GM23248 (cell line): ENCODE data around the gene FRAS1. TPM values are rescaled to one million over a fixed set of nuclear protein-coding genes. Genes with fewer than 3 reads are reported as not detected.
"Not testable (repeated sequence)": the region's sequence is repeated elsewhere in the genome, so short reads cannot be mapped to it uniquely, and the experiment has no call there.

ENCODE experiments used
- DNase-seq: peaks from one replicate; pipeline ENCODE4 v3.0.0-alpha.2; 2015
- H2AFZ ChIP-seq: fragments of 200-600 bp; sonication (generic); 2 replicates; pipeline ENCODE4 v1.6.1; 2016; ENCODE audit warnings: antibody characterized with exemption
- H3F3A ChIP-seq: fragments of 200-600 bp; sonication (generic); 2 replicates; pipeline ENCODE4 v1.6.1; 2016; ENCODE audit warnings: mild to moderate bottlenecking, antibody characterized with exemption, mixed run types; ENCODE audit not compliant: insufficient read depth
- H3K27ac ChIP-seq: fragments of 200-600 bp; sonication (generic); 2 replicates; pipeline ENCODE4 v1.5.1; 2016; ENCODE audit warnings: mild to moderate bottlenecking
- H3K27me3 ChIP-seq: fragments of 200-600 bp; sonication (generic); replicated peaks from 2 replicates; pipeline ENCODE4 v1.6.1; 2016; ENCODE audit warnings: mild to moderate bottlenecking; ENCODE audit not compliant: insufficient read depth
- H3K36me3 ChIP-seq: fragments of 200-600 bp; sonication (generic); 2 replicates; pipeline ENCODE4 v1.6.1; 2016; ENCODE audit warnings: low read depth, mild to moderate bottlenecking
- H3K4me1 ChIP-seq: fragments of 200-600 bp; sonication (generic); 2 replicates; pipeline ENCODE4 v1.6.1; 2016; ENCODE audit warnings: mild to moderate bottlenecking; ENCODE audit not compliant: insufficient read depth
- H3K4me2 ChIP-seq: fragments of 200-600 bp; sonication (generic); one replicate; pipeline ENCODE4 v1.6.1; 2016; ENCODE audit warnings: mild to moderate bottlenecking; ENCODE audit not compliant: unreplicated experiment
- H3K4me3 ChIP-seq: fragments of 200-600 bp; sonication (generic); 2 replicates; pipeline ENCODE4 v1.5.1; 2016; ENCODE audit warnings: mild to moderate bottlenecking
- H3K79me2 ChIP-seq: fragments of 200-600 bp; sonication (generic); 2 replicates; pipeline ENCODE4 v1.6.1; 2016; ENCODE audit warnings: mild to moderate bottlenecking; ENCODE audit not compliant: insufficient read depth
- H3K9ac ChIP-seq: fragments of 200-600 bp; sonication (generic); 2 replicates; pipeline ENCODE4 v1.6.1; 2016; ENCODE audit warnings: mild to moderate bottlenecking
- H3K9me2 ChIP-seq: fragments of 200-600 bp; sonication (generic); 2 replicates; pipeline ENCODE4 v1.6.1; 2016; ENCODE audit warnings: mixed run types, mild to moderate bottlenecking, moderate library complexity; ENCODE audit not compliant: insufficient read depth
- H3K9me3 ChIP-seq: fragments of 200-600 bp; sonication (generic); one replicate; pipeline ENCODE4 v1.6.1; 2017; ENCODE audit warnings: low read depth
- H4K20me1 ChIP-seq: fragments of 200-600 bp; sonication (generic); 2 replicates; pipeline ENCODE4 v1.6.0; 2016; ENCODE audit not compliant: insufficient read depth
- EZH2 ChIP-seq: fragments of 200-600 bp; sonication (generic); IDR thresholded peaks from 2 replicates; pipeline ENCODE4 v1.6.1; 2018; ENCODE audit warnings: antibody characterized with exemption, mild to moderate bottlenecking; ENCODE audit not compliant: insufficient read depth, poor library complexity, severe bottlenecking
- EZH2phosphoT487 ChIP-seq: fragments of 200-600 bp; sonication (generic); IDR thresholded peaks from 2 replicates; pipeline ENCODE4 v1.6.1; 2018; ENCODE audit warnings: antibody characterized with exemption, moderate library complexity, mild to moderate bottlenecking, low read depth; ENCODE audit not compliant: insufficient read depth
- WGBS, 2 experiments: methylation state at CpG; one replicate each; pipeline ENCODE4 v1.1.6; 2015 to 2017; ENCODE audit warnings: low lambda C conversion rate in 2 of 2, low coverage in 1 of 2; ENCODE audit errors: missing lambda C conversion rate in 2 of 2; 5-methylcytosine and 5-hydroxymethylcytosine counted together
- in situ Hi-C: fragments of 300-500 bp; cut with MboI; formaldehyde crosslinking; loops from 2 replicates; pipeline ENCODE4 v1.15.0; 2020
- polyA plus RNA-seq: library from polyadenylated mRNA; unstranded; fragments of >200 nt; fragmentation: Nextera tagmentation; extraction: Ambion mirVana; gene quantifications from 2 replicates; pipeline ENCODE4 v1.2.1, GENCODE V29; 2016
- total RNA-seq: library from RNA; depleted of rRNA; stranded (reverse); fragments of >200 nt; shearing (Covaris generic); gene quantifications from 2 replicates; pipeline ENCODE4 v1.2.3, GENCODE V29; 2014

FRAS1 gene
- total and polyA plus RNA-seq, 2 experiments from 2014 or later = 6.5 to 19.8 TPM

DNA sequence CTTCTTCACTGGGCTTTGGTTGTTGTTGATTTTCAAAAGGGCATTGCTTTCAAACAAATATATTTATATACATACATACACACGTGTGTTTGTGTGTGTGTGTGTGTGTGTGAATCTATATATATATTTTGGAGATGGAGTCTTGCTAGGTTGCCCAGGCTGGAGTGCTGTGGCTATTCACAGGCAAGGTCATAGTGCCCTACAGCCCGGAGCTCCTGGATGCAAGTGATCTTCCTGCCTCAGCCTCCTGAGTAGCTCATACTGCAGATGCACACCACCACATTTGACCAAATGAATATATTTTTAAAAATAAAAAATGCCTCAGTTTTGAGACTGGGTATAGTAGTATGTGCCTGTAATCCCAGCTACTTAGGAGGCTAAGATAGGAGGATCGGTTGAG lies 34.4 kb downstream of the FRAS1 start:
- H2AFZ ChIP-seq = no peak overlapping the region
- H3K27me3 ChIP-seq = no peaks in the 10 kb centered on the region
- WGBS, 2 experiments = 88 to 96% methylated on average over 3 of the region's 3 CpGs
- no peak overlapping the region for H3K4me2 ChIP-seq
- H3K9me3 ChIP-seq = no peaks in the 10 kb centered on the region
- no peaks in the 10 kb centered on the region for H3K79me2 ChIP-seq
- H3K36me3 ChIP-seq = no peaks in the 10 kb centered on the region
- DNase-seq = no peak
- no peak overlapping the region for H3K9ac ChIP-seq
- H3K4me3 ChIP-seq = no peak overlapping the region
- in situ Hi-C loops = no loop called here
- no peaks in the 10 kb centered on the region for H3F3A ChIP-seq
- no peaks in the 10 kb centered on the region for H3K4me1 ChIP-seq
- H4K20me1 ChIP-seq = no peaks in the 10 kb centered on the region
- TF ChIP-seq EZH2phosphoT487 = no peak
- TF ChIP-seq EZH2 = no peak
- no peaks in the 10 kb centered on the region for H3K9me2 ChIP-seq
- H3K27ac ChIP-seq = no peak overlapping the region

DNA sequence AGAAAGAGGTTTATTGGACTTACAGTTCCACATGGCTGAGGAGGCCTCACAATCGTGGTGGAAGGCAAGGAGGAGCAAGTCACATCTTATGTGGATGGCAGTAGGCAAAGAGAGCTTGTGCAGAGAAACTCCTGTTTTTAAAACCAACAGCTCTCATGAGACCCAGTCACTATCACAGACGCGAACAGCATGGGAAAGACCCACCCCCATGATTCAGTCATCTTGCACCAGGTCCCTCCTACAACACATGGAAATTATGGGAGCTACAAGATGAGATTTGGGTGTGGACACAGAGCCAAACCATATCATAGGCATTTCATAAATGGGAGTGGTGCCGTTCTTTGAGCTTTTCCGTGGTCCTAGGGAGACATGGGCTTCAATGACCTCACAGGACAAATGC lies 35.2 kb downstream of the FRAS1 start:
- H3K4me2 ChIP-seq, H3K79me2 ChIP-seq, H3K9me3 ChIP-seq, H4K20me1 ChIP-seq, H3K4me1 ChIP-seq, DNase-seq, H2AFZ ChIP-seq, H3K4me3 ChIP-seq, H3K27me3 ChIP-seq, H3K9ac ChIP-seq, H3K9me2 ChIP-seq, H3K27ac ChIP-seq, H3K36me3 ChIP-seq, H3F3A ChIP-seq, in situ Hi-C loops: not testable (repeated sequence)
- WGBS, 2 experiments = 53 to 72% methylated on average over 5 of the region's 5 CpGs

DNA sequence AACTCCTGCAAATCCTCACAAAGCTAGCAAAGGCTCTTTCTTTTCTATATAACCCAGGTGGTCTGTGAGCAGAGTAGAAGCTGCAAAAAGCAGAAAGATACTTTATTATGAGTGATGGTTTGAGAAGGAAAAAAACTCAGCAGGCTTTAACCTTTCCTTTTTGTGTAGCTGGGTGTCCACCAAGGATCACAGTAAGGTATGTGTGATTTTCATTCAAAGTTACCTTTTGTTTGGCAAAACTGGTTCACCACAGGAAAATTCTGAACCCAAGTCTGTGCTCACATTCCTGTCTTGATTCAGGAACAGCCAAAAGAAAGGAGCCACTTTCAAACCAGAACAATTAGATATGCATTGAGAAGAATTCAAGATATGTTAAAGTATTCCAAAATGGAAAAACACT lies 35.7 kb downstream of the FRAS1 start:
- TF ChIP-seq EZH2phosphoT487 = no peak
- TF ChIP-seq EZH2 = no peak
- no peaks in the 10 kb centered on the region for H3K9me2 ChIP-seq
- no peaks in the 10 kb centered on the region for H3K79me2 ChIP-seq
- H3K9me3 ChIP-seq = no peaks in the 10 kb centered on the region
- H3F3A ChIP-seq = no peaks in the 10 kb centered on the region
- in situ Hi-C loops = no loop called here
- no peak overlapping the region for H3K4me3 ChIP-seq
- no peaks in the 10 kb centered on the region for H3K27me3 ChIP-seq
- H3K4me1 ChIP-seq = no peaks in the 10 kb centered on the region
- no peak overlapping the region for H3K4me2 ChIP-seq
- H3K36me3 ChIP-seq = no peaks in the 10 kb centered on the region
- H3K27ac ChIP-seq = no peak overlapping the region
- H3K9ac ChIP-seq = no peak overlapping the region
- H4K20me1 ChIP-seq = no peaks in the 10 kb centered on the region
- H2AFZ ChIP-seq = no peak overlapping the region
- no peak for DNase-seq

DNA sequence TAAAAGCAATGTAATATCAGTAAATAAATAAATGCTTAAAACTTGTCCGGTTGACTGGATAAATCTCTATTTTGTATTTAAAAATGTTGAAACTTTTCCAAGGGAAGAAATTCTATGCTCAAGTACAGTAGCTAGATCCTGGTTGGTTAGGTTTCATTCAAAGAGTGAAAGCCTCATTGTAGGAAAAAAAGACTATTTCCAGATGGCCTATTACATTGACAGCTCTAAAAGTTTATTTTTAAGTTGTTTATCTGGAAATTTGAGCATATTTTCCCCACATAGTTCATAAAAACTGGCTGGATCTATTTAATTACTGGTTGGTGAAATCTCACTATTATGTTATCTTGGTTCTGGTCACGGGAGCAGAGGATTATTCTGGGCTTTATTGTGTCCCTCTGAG lies 38.0 kb downstream of the FRAS1 start:
- TF ChIP-seq EZH2 = no peak
- TF ChIP-seq EZH2phosphoT487 = no peak
- no peak for DNase-seq
- Histone ChIP-seq H3K79me2 (no peaks in the 10 kb centered on the region), H2AFZ (no peak overlapping the region), H3K36me3 (no peaks in the 10 kb centered on the region), H3K4me3 (no peak overlapping the region), H3K9me2 (no peaks in the 10 kb centered on the region), H3K4me2 (no peak overlapping the region), H3K27ac (no peak overlapping the region), H3K4me1 (peaks cover 5% of the 10 kb centered on the region; the same call in 1 of the 2 replicates), H3K27me3 (no peaks in the 10 kb centered on the region), H4K20me1 (no peaks in the 10 kb centered on the region), H3K9me3 (no peaks in the 10 kb centered on the region), H3F3A (peaks cover 9% of the 10 kb centered on the region; the same call in 1 of the 2 replicates), H3K9ac (no peak overlapping the region)
- in situ Hi-C loops = no loop called here
- WGBS, 2 experiments = 94 to 95% methylated on average over 2 of the region's 2 CpGs

DNA sequence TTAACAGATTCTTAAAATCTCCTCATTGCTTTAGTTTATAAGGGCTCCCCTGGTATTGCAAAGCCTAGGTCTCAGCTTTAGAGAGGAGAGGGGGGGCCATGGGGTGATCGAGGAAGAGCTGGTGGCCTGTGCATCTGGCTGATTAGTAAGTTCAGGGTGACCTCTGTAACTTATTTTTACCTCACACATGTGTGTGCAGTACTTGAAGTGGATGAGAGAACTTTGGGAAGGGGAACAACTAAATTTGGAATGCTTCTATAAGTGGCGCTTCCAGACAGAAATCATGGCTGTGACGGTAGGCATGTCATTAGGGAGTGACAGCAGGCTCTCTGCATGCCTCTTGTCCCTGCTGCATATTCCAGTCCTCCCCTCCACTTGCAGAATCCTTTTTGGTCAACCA lies 41.9 kb downstream of the FRAS1 start:
- no peak for DNase-seq
- in situ Hi-C loops = no loop called here

More for the DNA sequence above, 41.9 kb downstream of the FRAS1 start:
- no peak overlapping the region for H3K4me3 ChIP-seq
- no peak overlapping the region for H3K4me2 ChIP-seq
- no peak overlapping the region for H2AFZ ChIP-seq
- H3K9me3 ChIP-seq = no peaks in the 10 kb centered on the region
- peaks cover 15% of the 10 kb centered on the region; the same call in 1 of the 2 replicates for H3F3A ChIP-seq
- no peaks in the 10 kb centered on the region for H3K36me3 ChIP-seq
- H3K79me2 ChIP-seq = no peaks in the 10 kb centered on the region
- H3K9me2 ChIP-seq = no peaks in the 10 kb centered on the region
- peaks cover 10% of the 10 kb centered on the region; the same call in 1 of the 2 replicates for H3K4me1 ChIP-seq
- H3K9ac ChIP-seq = no peak overlapping the region
- 69 to 70% methylated on average over 3 of the region's 3 CpGs for WGBS, 2 experiments
- H3K27ac ChIP-seq = no peak overlapping the region
- TF ChIP-seq EZH2phosphoT487 (no peak), EZH2 (no peak)
- H3K27me3 ChIP-seq = no peaks in the 10 kb centered on the region
- H4K20me1 ChIP-seq = no peaks in the 10 kb centered on the region
